HG02623 (cell line): Measurements from ENCODE around the gene SGPL1.

Source experiments
- ATAC-seq: cut with Tn5 transposase; IDR thresholded peaks from one replicate; pipeline ENCODE4 v1.9.1; 2021; ENCODE audit warnings: moderate library complexity; ENCODE audit not compliant: unreplicated experiment

SGPL1 gene

GRCh38 chr10:70905071-70906021, 89.6 kb downstream of the SGPL1 start:
- ATAC-seq = no peak

GRCh38 chr10:70906031-70906783, 90.5 kb downstream of the SGPL1 start:
- no peak for ATAC-seq

- no peak for ATAC-seq
These were observed 91.3 kb downstream of the SGPL1 start for GRCh38 chr10:70906953-70907636.

- ATAC-seq = no peak
These were observed 92.1 kb downstream of the SGPL1 start for GRCh38 chr10:70907637-70908405.

- no peak for ATAC-seq
These were observed 92.9 kb downstream of the SGPL1 start for GRCh38 chr10:70908406-70909296.

- no peak for ATAC-seq
These were observed 93.7 kb downstream of the SGPL1 start for GRCh38 chr10:70909326-70909935.

GRCh38 chr10:70910486-70911341, 95.0 kb downstream of the SGPL1 start:
- ATAC-seq = no peak

- no peak for ATAC-seq
These were observed 95.6 kb downstream of the SGPL1 start for GRCh38 chr10:70911386-70911785.

- no peak for ATAC-seq
These were observed 96.8 kb downstream of the SGPL1 start for GRCh38 chr10:70912556-70912955.

- no peak for ATAC-seq
These were observed 97.6 kb downstream of the SGPL1 start for GRCh38 chr10:70913191-70913892.

- ATAC-seq = no peak
These were observed 98.1 kb downstream of the SGPL1 start for GRCh38 chr10:70913893-70914240.

- ATAC-seq = no peak
These were observed 98.6 kb downstream of the SGPL1 start for GRCh38 chr10:70914316-70914864.

GRCh38 chr10:70915206-70915605, 99.5 kb downstream of the SGPL1 start:
- no peak for ATAC-seq

- no peak for ATAC-seq
These were observed 100.1 kb downstream of the SGPL1 start for GRCh38 chr10:70915806-70916205.

- no peak for ATAC-seq
These were observed 100.5 kb downstream of the SGPL1 start for GRCh38 chr10:70916241-70916640.

- ATAC-seq = no peak
These were observed 101.5 kb downstream of the SGPL1 start for GRCh38 chr10:70917226-70917625.

- no peak for ATAC-seq
These were observed 101.9 kb downstream of the SGPL1 start for GRCh38 chr10:70917635-70918034.
